ENCODE data around the gene TREH. TPM values are rescaled to one million over a fixed set of nuclear protein-coding genes. Genes with fewer than 3 reads are reported as not detected.

TREH gene
- total RNA-seq, 1 experiment from 2014 or later = 0.21 TPM

- BruUV-seq (replicated peaks) = no TSS peak
- Mint-ChIP-seq H3K27ac (ENCODE audit: unreplicated experiment) (no peak overlapping the region), H3K4me3 (ENCODE audit: low read depth, unreplicated experiment) (no peak overlapping the region), H3K36me3 (ENCODE audit: insufficient read depth, unreplicated experiment) (peaks cover 10% of the 10 kb centered on the region), H3K4me1 (ENCODE audit: low read depth, unreplicated experiment) (no peaks in the 10 kb centered on the region), H3K27me3 (ENCODE audit: unreplicated experiment) (no peaks in the 10 kb centered on the region), H3K9me3 (ENCODE audit: low read depth, unreplicated experiment) (no peaks in the 10 kb centered on the region)
- DNase-seq = no peak
- intact Hi-C loops (cut with micrococcal nuclease; ENCODE audit: unreplicated experiment) = no loop called here
- no peak for TF ChIP-seq CTCF (IDR thresholded peaks at IDR 0.05; ENCODE audit: unreplicated experiment)
- CTCF ChIA-PET = no interaction called here
These were observed 29.5 kb downstream of the TREH start for GRCh38 chr11:118649941-118650340.

DNA sequence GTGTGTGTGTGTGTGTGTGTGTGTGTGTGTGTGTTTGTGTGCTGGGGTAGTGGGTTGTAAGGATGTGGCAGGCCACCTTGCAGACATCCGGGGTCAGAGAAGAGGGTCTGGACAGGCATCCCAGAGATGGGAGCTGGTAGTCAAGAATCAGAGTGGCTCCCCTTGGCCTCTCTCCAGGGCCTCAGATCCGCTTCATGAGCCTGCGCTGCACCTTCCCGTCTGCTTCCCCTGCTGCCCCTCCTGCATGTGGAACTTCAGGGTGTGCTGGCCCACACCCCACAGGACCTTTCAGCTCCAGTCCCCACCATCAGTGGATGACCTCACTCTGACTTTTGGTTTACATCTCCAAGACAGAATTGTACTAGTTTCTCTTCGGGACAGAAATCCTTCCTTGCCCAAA is 31.2 kb downstream of the TREH start:
- CTCF ChIA-PET = interaction anchor here (0.5 kb wide), 1 partner anchor 575 kb away, joined by 3 read pairs; no protein-coding TSS in a partner anchor
- Mint-ChIP-seq H3K4me1 (ENCODE audit: low read depth, unreplicated experiment) (no peaks in the 10 kb centered on the region), H3K9me3 (ENCODE audit: low read depth, unreplicated experiment) (no peaks in the 10 kb centered on the region), H3K4me3 (ENCODE audit: low read depth, unreplicated experiment) (no peak overlapping the region), H3K27me3 (ENCODE audit: unreplicated experiment) (no peaks in the 10 kb centered on the region), H3K36me3 (ENCODE audit: insufficient read depth, unreplicated experiment) (peaks cover 10% of the 10 kb centered on the region), H3K27ac (ENCODE audit: unreplicated experiment) (no peak overlapping the region)
- DNase-seq = no peak
- intact Hi-C loops (cut with micrococcal nuclease; ENCODE audit: unreplicated experiment) = no loop called here
- no peak for TF ChIP-seq CTCF (IDR thresholded peaks at IDR 0.05; ENCODE audit: unreplicated experiment)
- no TSS peak for BruUV-seq (replicated peaks)

- H3K9me3 Mint-ChIP-seq (ENCODE audit: low read depth, unreplicated experiment) = no peaks in the 10 kb centered on the region
- no TSS peak for BruUV-seq (replicated peaks)
- no peak overlapping the region for H3K27ac Mint-ChIP-seq (ENCODE audit: unreplicated experiment)
- intact Hi-C loops (cut with micrococcal nuclease; ENCODE audit: unreplicated experiment) = no loop called here
- CTCF ChIA-PET = no interaction called here
- TF ChIP-seq CTCF (IDR thresholded peaks at IDR 0.05; ENCODE audit: unreplicated experiment) = no peak
- H3K27me3 Mint-ChIP-seq (ENCODE audit: unreplicated experiment) = no peaks in the 10 kb centered on the region
- DNase-seq = no peak
- no peak overlapping the region for H3K4me3 Mint-ChIP-seq (ENCODE audit: low read depth, unreplicated experiment)
- H3K36me3 Mint-ChIP-seq (ENCODE audit: insufficient read depth, unreplicated experiment) = peaks cover 10% of the 10 kb centered on the region
- peaks cover 9% of the 10 kb centered on the region for H3K4me1 Mint-ChIP-seq (ENCODE audit: low read depth, unreplicated experiment)
These were observed 33.1 kb downstream of the TREH start for GRCh38 chr11:118646393-118646792.

- no peaks in the 10 kb centered on the region for H3K27me3 Mint-ChIP-seq (ENCODE audit: unreplicated experiment)
- no peaks in the 10 kb centered on the region for H3K9me3 Mint-ChIP-seq (ENCODE audit: low read depth, unreplicated experiment)
- DNase-seq = no peak
- no peak for TF ChIP-seq CTCF (IDR thresholded peaks at IDR 0.05; ENCODE audit: unreplicated experiment)
- H3K4me1 Mint-ChIP-seq (ENCODE audit: low read depth, unreplicated experiment) = peaks cover 11% of the 10 kb centered on the region
- intact Hi-C loops (cut with micrococcal nuclease; ENCODE audit: unreplicated experiment) = no loop called here
- CTCF ChIA-PET = no interaction called here
- no peak overlapping the region for H3K27ac Mint-ChIP-seq (ENCODE audit: unreplicated experiment)
- peaks cover 10% of the 10 kb centered on the region for H3K36me3 Mint-ChIP-seq (ENCODE audit: insufficient read depth, unreplicated experiment)
- H3K4me3 Mint-ChIP-seq (ENCODE audit: low read depth, unreplicated experiment) = no peak overlapping the region
- no TSS peak for BruUV-seq (replicated peaks)
These were observed 34.3 kb downstream of the TREH start for GRCh38 chr11:118645066-118645715.
